ENCODE results near the gene KPNA2. TPM values are rescaled to one million over a fixed set of nuclear protein-coding genes. Genes with fewer than 3 reads are reported as not detected.
"Not testable (repeated sequence)": the region's sequence is repeated elsewhere in the genome, so short reads cannot be mapped to it uniquely, and the experiment has no call there.

KPNA2 gene
- total and polyA plus RNA-seq, 10 donors: 12.4 to 49.2 (median 32.3) TPM

DNA sequence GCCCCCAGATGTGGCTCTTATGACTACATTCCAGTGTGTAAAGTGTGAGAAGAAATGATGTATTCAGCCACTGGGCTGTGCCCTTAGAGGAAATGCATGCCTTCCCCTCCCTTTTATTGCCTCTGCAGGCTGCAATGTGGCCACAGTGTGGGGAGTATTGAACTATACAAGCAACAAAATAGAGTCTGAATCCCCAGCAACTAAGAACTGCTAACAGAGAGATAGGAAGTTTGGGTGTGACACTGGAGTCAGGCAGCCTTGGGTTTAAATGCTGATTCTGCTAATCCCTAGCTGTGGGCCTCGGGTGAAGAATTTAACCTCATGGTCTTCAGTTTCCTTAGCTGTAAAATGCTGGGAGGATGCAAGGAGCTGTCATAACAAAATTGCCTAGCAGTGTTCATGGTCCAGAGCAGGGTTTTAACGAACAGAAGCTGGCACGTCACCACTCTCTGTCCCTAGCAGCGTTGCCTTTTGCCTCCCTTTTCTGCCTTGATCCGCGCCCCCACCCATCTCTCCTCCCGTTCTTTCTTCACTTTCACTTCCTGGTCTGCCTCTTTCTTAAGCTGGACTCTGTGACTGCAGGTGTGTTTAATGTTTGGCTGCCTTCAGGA lies 50.3 kb downstream of the KPNA2 start:
- WGBS, 5 donors: 2 to 15% (median 11%) methylated on average over 7 of the region's 7 CpGs
- intact Hi-C loops (cut with DNase I; ENCODE audit: low total_unique reads): no loop called here
- Histone ChIP-seq H3K27ac (peak overlapping the region; percentile 17 to 78 (median 70)), H3K9me3 (peaks cover 0 to 7% (median 0%) of the 10 kb centered on the region in 8 donors), H3K27me3 (replicated peaks in 1 of 7) (no peaks in the 10 kb centered on the region), H3K4me1 (peaks cover 22 to 58% (median 41%) of the 10 kb centered on the region in 6 donors), H3K36me3 (no peaks in the 10 kb centered on the region), H3K4me3 (peak overlapping the region in 1 of 8 donors; percentile 31)
- no peak for DNase-seq
- TF ChIP-seq POLR2AphosphoS5 (IDR thresholded peaks at IDR 0.05) (peak in 1 of 3 donors; percentile 29), POLR2A (IDR thresholded peaks at IDR 0.05) (no peak)
- TF ChIP-seq, protein P1, sequence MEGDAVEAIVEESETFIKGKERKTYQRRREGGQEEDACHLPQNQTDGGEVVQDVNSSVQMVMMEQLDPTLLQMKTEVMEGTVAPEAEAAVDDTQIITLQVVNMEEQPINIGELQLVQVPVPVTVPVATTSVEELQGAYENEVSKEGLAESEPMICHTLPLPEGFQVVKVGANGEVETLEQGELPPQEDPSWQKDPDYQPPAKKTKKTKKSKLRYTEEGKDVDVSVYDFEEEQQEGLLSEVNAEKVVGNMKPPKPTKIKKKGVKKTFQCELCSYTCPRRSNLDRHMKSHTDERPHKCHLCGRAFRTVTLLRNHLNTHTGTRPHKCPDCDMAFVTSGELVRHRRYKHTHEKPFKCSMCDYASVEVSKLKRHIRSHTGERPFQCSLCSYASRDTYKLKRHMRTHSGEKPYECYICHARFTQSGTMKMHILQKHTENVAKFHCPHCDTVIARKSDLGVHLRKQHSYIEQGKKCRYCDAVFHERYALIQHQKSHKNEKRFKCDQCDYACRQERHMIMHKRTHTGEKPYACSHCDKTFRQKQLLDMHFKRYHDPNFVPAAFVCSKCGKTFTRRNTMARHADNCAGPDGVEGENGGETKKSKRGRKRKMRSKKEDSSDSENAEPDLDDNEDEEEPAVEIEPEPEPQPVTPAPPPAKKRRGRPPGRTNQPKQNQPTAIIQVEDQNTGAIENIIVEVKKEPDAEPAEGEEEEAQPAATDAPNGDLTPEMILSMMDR (IDR thresholded peaks at IDR 0.05 in 8 of 11, conservative IDR thresholded peaks at IDR 0.05 in 3 of 11): peak in 4 of 11 experiments; percentile 8 to 23 (median 10)

GRCh38 chr17:68086666-68087065 lies 51.1 kb downstream of the KPNA2 start:
- intact Hi-C loops (cut with DNase I; ENCODE audit: low total_unique reads); H3K36me3 ChIP-seq; DNase-seq; H3K27me3 ChIP-seq (replicated peaks in 1 of 7); H3K9me3 ChIP-seq: not testable (repeated sequence)
- Histone ChIP-seq H3K4me1 (peaks cover 22 to 58% (median 41%) of the 10 kb centered on the region in 6 donors), H3K4me3 (peak overlapping the region in 1 of 8 donors; percentile 31), H3K27ac (peak overlapping the region; percentile 17 to 78 (median 70))
- 53 to 69% (median 58%) methylated on average over 4 of the region's 4 CpGs for WGBS, 5 donors

DNA sequence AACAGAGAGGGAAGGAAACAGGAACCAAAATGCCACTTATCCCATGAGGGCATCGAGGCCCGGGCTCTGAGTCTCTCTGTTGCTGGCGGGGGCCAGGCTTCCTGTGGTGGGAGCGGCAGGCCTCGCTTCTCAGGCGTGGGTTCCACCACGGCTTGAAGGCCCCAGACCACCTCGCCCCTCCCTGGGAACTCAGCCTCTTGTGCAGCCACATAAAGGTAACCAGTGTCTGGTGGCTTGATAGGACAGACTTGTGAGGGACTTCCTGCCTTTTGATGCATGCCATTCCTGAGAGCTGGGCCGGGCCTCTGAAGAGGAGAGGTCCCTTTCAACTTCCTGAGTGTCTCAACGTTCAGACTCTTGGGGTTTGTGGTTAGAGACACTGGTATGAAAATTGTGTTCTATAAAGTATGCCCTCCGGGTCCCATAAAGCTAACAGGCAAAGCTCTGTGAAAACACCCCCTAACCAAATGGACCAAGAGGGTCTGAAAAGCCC lies 51.6 kb downstream of the KPNA2 start:
- Histone ChIP-seq H3K4me1 (peaks cover 22 to 58% (median 41%) of the 10 kb centered on the region in 6 donors), H3K4me3 (peak overlapping the region in 1 of 8 donors; percentile 31), H3K27ac (peak overlapping the region in 7 of 8 donors; percentile 17 to 78 (median 71))
- H3K9me3 ChIP-seq; intact Hi-C loops (cut with DNase I; ENCODE audit: low total_unique reads); H3K36me3 ChIP-seq; H3K27me3 ChIP-seq (replicated peaks in 1 of 7): not testable (repeated sequence)
- peak in 1 of 3 donors; percentile 33 for TF ChIP-seq POLR2AphosphoS5 (IDR thresholded peaks at IDR 0.05)
- peak; percentile 81 for DNase-seq
- 4 to 25% (median 14%) methylated on average over 6 to 10 of the region's 11 CpGs for WGBS, 5 donors

DNA sequence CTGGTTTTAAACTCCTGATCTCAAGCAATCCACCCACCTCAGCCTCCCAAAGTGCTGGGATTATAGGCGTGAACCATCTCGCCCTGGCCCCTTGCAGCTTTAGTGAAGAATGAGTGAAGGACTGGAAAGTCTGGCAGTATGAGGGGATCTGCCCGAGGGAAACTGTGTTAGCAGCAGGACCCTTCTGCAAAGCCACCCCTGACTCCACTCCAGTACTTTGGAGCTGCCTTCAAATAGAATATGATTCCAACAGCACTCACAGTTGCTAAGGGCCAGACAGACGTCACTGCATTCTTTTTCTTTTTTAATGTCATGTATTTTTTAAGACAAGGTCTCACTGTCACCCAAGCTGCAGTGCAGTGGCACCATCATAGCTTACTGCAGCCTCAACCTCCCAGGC lies 52.3 kb downstream of the KPNA2 start:
- Histone ChIP-seq H3K9me3 (no peaks in the 10 kb centered on the region), H3K4me1 (peaks cover 22 to 58% (median 41%) of the 10 kb centered on the region in 6 donors), H3K36me3 (no peaks in the 10 kb centered on the region), H3K4me3 (no peak overlapping the region), H3K27ac (peak overlapping the region in 5 of 8 donors; percentile 69 to 78 (median 72)), H3K27me3 (replicated peaks in 1 of 7) (no peaks in the 10 kb centered on the region)
- intact Hi-C loops (cut with DNase I; ENCODE audit: low total_unique reads): no loop called here
- no peak for DNase-seq
- WGBS, 5 donors: 65 to 71% (median 68%) methylated on average over 4 of the region's 4 CpGs
- TF ChIP-seq POLR2A (IDR thresholded peaks at IDR 0.05) (no peak), POLR2AphosphoS5 (IDR thresholded peaks at IDR 0.05) (no peak)
- TF ChIP-seq, protein P1 (IDR thresholded peaks at IDR 0.05 in 8 of 11, conservative IDR thresholded peaks at IDR 0.05 in 3 of 11): no peak

GRCh38 chr17:68089881-68090280 lies 54.3 kb downstream of the KPNA2 start:
- WGBS, 5 donors: 24 to 52% (median 35%) methylated on average over 3 of the region's 3 CpGs
- H3K4me1 ChIP-seq: peaks cover 22 to 57% (median 40%) of the 10 kb centered on the region in 6 donors
- no peaks in the 10 kb centered on the region for H3K36me3 ChIP-seq
- intact Hi-C loops (cut with DNase I; ENCODE audit: low total_unique reads): no loop called here
- peak overlapping the region in 1 of 8 donors; percentile 35 for H3K27ac ChIP-seq
- H3K27me3 ChIP-seq (replicated peaks in 1 of 7): no peaks in the 10 kb centered on the region
- TF ChIP-seq, protein P1 (IDR thresholded peaks at IDR 0.05 in 8 of 11, conservative IDR thresholded peaks at IDR 0.05 in 3 of 11): no peak
- TF ChIP-seq POLR2A (IDR thresholded peaks at IDR 0.05): no peak
- peak in 2 of 3 donors; percentile 8 to 38 for TF ChIP-seq POLR2AphosphoS5 (IDR thresholded peaks at IDR 0.05)
- no peak for DNase-seq
- H3K4me3 ChIP-seq: no peak overlapping the region
- no peaks in the 10 kb centered on the region for H3K9me3 ChIP-seq
